Effector CD4-positive, alpha-beta T cell (primary cell): ENCODE results near the gene SLC16A1.
"Not testable (repeated sequence)": the region's sequence is repeated elsewhere in the genome, so short reads cannot be mapped to it uniquely, and the experiment has no call there.

Experiments used
- DNase-seq: peaks from one replicate; pipeline ENCODE4 v3.0.0-alpha.2; 2020
- total RNA-seq: gene quantifications from one replicate; lab custom pipeline; 2026; lab: John Stamatoyannopoulos, UW

SLC16A1 gene
- total RNA-seq: 108 reads per million, percentile 84 among the genes with 10 or more reads in this experiment

DNA sequence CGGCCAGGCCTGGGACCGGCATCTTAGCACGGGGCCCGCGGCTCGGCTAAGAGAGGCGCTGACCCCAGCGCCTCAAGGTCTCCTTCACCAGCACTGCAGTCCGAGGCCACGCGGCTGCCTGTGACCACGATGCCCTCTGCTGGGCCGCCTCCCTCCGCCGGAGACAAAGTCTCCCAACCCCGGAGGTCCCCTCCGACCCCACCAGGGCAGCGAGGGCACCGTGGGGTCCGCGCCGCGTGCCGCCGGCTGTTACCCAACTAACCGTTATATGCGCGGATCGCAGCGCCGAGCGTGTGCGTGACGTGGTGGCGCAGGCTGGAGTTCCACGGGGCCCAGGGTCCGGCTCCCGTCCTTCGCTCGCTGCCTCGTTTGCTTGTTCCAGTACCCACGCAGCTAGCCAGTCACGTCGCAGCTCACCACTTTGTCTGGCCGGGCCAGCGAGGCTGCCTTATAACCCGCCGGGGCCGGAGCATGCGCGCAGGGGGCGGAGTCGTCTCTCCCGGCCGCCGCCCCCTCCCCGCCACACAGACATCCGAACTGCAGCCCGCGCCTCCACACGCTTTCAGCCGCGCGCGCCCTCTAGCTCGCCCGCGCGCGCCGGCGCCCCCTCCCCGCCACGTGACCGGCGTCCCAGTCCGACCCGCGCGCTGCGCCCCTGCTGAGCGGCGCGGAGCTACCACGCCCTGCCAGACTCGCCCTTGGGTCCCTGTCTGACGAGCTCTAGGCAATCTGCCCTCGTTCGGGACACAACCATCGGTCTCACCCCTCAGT, at the start of gene SLC16A1:
Gene SLC16A1, minus strand, starts transcription at position 424 of the 771 bp plus-strand sequence. CDS start 26,888 bp downstream, outside the sequence.
- peak; percentile 84 for DNase-seq

DNA sequence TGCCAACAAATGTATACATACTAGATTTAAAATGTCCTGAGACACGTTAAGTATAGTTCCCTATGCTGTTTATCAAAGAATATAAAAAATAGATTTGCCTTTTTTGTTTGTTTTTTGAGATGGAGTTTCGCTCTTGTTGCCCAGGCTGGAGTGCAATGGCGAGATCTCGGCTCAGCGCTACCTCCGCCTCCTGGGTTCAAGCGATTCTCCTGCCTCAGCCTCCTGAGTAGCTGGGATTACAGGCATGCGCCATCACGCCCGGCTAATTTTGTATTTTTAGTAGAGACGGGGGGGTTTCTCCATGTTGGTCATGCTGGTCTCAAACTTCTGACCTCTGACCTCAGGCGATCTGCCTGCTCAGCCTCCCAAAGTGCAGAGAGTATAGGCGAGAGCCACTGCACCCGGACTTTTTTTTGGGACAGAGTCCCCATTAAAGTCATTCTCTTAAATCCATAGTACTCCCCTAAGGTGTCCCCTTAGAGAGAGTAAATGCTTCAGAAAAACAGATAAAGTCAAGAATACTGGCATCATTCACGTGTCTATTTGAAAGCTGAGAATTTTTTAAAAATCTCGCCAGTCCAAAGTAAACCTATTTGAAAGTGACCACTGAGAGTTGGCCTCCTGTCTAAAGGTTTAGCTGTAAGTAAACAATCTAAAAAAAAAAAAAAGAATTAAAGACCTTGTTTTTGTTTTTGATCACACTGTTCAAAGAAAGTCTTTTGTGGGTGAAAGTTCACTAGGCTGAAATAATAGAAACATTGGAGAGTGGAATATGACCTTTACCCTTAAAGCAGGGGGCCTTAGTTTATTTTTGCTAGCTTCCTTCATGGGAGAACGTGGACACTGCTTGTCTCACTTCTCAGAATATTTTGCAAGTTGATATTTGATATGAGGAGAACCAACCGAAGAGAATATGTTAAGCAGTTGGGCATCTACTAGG, 48.0 kb upstream of the SLC16A1 start:
- DNase-seq: no peak

- no peak for DNase-seq
Measured at GRCh38 chr1:113002297-113002696, 46.3 kb upstream of the SLC16A1 start.

DNA sequence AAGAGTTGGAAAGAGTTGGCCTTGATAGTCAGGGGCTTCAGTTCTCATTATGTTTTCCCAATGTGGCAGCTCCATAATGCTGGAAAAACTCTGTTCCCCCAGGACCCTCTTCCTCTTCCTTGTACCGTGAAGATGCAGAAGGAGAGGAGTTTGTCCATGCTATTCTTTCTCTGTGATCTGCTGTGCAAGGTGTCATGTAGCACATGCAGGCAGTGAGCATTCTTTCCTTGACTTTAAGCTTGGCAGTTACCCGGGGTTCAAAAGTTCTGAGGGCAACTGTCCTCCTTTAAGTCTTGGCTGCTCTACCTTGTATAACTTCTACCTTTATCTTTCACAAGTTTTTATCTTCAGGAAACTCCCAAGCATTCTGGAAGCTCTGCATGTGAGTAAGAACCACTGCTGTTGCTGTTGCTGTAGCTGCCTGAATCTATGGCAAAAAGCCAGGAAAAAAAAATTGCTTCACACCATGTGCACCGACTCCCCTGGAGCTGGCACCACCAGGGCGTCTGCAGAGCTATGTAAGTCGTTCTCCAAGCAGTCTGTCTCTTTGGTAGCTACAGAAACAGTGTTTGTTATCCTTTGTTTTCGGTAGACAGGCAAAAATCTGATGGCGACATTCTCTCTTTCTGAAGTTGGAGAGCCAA, 42.7 kb upstream of the SLC16A1 start:
- DNase-seq: no peak

GRCh38 chr1:112997781-112998180, 41.8 kb upstream of the SLC16A1 start:
- no peak for DNase-seq

- no peak for DNase-seq
Measured at GRCh38 chr1:112995890-112996289, 39.9 kb upstream of the SLC16A1 start.

GRCh38 chr1:112995021-112995420, 39.0 kb upstream of the SLC16A1 start:
- not testable (repeated sequence) for DNase-seq

DNA sequence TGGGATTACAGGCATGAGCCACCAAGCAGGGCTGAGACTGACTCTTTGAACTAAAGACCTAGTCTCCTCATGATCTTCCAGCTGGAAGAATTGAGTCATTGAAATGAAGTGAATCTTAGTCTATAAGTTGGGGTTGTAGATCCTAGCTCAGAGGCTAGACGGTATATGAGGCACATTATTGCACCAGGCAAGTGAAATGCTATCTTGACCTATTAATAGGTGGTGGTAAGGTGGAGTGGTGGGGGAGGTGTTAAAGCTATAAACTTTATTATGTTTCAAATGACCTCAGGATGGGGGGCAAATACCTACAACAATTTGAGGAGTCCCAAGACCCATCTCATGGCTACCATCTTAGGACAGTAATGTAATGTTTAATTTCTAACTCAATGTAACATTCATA, 36.8 kb upstream of the SLC16A1 start:
- no peak for DNase-seq

- DNase-seq: no peak
Measured at GRCh38 chr1:112991402-112992120, 35.6 kb upstream of the SLC16A1 start.

DNA sequence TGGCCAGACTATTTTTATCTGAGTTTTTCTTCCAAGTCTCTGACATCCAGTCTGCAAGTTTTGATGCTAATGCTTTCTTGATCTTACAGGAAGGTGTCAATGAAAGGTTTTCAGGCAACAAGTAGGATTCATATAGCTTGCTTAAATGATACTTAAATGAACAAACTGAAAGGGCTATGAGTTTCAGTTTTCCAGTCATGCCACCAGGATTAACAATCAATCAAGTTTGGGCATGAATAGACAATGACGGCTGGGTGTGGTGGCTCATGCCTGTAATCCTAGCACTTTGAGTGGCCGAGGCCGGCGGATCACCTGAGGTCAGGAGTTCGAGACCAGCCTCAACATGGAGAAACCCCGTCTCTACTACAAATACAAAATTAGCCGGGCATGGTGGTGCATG, 34.3 kb upstream of the SLC16A1 start:
- no peak for DNase-seq

- no peak for DNase-seq
Measured at GRCh38 chr1:112988367-112988766, 32.4 kb upstream of the SLC16A1 start.

DNA sequence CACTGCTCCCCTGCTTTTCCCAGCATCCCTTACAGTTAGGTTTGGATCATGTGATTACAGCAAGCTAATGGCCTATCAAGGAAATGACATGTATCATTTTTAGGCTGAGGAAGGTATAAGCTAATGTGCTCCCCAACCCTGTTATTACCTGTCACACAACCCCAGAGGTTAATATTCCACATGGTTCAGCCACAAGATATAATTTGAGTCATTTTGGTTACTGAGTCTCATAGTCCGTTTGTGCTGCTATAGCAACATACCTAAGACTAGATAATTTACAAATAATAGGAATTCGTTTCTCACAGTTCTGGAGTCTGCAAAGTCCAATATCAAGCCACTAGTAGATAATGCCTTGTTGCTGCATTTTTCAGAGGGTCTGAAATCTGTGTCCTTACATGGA, 29.1 kb upstream of the SLC16A1 start:
- DNase-seq: no peak

DNA sequence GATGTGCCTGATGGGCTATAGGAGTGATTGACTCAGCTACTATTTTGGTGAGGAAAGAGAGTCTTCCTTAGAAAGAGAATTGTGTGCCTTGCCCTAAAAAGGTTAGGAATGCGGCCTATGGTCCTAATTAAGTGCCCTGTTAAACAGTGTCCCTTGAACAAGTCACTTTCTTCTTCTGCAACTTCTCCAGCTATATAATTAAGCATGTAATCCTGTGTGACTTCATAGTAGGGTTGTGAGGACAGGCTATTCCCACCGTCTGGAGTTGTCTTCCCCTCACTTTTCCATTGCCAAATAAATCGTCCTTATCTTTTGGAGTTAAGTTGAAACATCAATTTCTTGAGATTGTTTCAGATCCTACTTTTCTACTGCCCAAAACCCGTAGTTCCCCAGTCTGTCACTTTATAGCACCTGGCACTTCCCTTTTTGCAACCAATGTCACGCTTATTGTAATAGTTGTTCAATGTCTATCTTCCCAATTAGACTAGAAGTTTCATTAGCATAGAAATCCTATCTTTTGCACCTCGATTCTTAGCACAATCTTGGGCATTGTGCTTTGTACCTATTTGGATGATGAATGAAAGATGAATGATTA, 27.6 kb upstream of the SLC16A1 start:
- DNase-seq: no peak

- DNase-seq: no peak
Measured at GRCh38 chr1:112982853-112983536, 27.0 kb upstream of the SLC16A1 start.

DNA sequence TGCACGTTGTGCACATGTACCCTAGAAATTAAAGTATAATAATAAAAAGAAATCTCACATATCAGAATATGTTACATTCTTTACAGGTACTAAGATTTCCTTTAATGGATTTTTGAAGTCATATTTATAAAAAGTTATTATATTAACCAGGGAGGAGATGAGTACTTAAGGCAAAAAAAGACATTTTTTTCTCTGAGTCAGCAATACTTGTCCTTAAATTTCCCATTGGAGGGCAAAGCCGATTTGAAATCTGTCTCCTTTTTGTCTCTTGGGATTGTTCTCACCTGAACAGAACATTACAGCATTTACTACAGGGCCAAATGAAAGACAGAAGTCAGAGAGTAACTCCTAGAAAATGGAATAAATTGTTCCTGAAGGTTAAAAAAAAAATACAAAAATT, 26.3 kb upstream of the SLC16A1 start:
- DNase-seq: no peak

GRCh38 chr1:112981834-112982233, 25.8 kb upstream of the SLC16A1 start:
- DNase-seq: not testable (repeated sequence)

GRCh38 chr1:112981426-112981825, 25.4 kb upstream of the SLC16A1 start:
- no peak for DNase-seq

DNA sequence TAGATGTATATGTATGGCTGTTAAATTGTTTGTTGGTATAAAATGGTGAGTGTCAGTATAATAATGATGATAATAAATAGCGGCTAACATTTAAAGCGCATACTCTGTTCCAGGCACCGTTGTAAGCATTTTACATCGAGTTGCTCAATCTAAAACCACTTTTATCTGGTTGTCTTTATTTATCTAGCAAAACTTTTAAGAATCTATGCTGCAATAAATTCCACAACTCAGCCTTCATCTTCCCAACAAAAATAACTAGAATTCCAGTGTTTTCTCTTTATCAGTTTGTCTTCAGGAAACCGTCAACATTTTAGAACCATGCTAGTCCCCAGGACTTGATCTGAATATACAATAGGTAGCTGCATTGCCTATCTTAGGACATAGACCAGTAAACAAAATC, 19.3 kb upstream of the SLC16A1 start:
- DNase-seq: no peak

- DNase-seq: no peak
Measured at GRCh38 chr1:112974646-112975045, 18.6 kb upstream of the SLC16A1 start.

- DNase-seq: no peak
Measured at GRCh38 chr1:112973788-112974187, 17.8 kb upstream of the SLC16A1 start.

GRCh38 chr1:112971006-112971405, 15.0 kb upstream of the SLC16A1 start:
- DNase-seq: no peak
